Fibroblast of skin of scalp (primary cell): ENCODE data around the gene SPO11. TPM values are rescaled to one million over a fixed set of nuclear protein-coding genes. Genes with fewer than 3 reads are reported as not detected.
A peak's percentile ranks its signal among the peaks of the same experiment; 100 is the strongest.

Source experiments
- DNase-seq: peaks from one replicate; pipeline ENCODE4 v3.0.0-alpha.2; 2013
- polyA plus RNA-seq, 2 experiments: library from polyadenylated mRNA; unstranded; fragments of 120-200 nt; gene quantifications; one replicate each; pipeline ENCODE4 v1.2.1, GENCODE V29; 2013; ENCODE audit not compliant: insufficient read length in 2 of 2

Gene SPO11, protein sequence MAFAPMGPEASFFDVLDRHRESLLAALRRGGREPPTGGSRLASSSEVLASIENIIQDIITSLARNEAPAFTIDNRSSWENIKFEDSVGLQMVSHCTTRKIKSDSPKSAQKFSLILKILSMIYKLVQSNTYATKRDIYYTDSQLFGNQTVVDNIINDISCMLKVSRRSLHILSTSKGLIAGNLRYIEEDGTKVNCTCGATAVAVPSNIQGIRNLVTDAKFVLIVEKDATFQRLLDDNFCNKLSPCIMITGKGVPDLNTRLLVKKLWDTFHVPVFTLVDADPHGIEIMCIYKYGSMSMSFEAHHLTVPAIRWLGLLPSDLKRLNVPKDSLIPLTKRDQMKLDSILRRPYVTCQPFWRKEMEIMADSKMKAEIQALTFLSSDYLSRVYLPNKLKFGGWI
- polyA plus RNA-seq (2013, experiment 1 of 2; ENCODE audit: insufficient read length): not detected
- not detected for polyA plus RNA-seq (2013, experiment 2 of 2; ENCODE audit: insufficient read length)

DNA sequence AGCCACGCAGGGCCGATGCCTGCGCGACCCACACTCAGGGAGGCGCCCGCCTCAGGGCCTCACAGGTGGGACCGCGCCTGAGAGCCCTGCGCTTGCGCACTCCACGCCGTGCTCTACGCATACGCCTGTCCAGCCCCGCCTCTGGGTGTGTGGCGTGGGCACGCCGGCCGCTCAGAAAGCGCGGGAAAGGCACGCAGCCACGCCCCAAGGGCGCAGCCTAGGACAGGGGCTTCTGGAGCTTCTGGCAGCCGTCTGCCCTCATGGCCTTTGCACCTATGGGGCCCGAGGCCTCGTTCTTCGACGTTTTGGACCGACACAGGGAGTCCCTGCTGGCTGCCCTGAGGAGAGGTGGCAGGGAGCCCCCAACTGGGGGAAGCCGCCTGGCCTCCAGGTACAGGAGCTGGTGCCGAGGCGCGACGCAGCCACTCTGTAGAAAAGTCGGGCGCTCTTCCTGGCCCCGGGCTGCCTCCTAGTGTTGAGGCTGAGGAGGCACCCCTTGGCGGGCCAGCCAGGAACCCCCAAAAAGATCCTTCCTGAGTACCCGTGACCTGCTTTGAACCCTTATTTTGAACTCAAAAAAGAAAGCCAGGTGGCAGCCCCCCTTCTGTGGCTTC, at the start of gene SPO11:
Gene SPO11, plus strand, starts transcription at position 196 of the 614 bp plus-strand sequence. Its CDS starts 65 bp downstream, at position 261.
- no peak for DNase-seq

DNA sequence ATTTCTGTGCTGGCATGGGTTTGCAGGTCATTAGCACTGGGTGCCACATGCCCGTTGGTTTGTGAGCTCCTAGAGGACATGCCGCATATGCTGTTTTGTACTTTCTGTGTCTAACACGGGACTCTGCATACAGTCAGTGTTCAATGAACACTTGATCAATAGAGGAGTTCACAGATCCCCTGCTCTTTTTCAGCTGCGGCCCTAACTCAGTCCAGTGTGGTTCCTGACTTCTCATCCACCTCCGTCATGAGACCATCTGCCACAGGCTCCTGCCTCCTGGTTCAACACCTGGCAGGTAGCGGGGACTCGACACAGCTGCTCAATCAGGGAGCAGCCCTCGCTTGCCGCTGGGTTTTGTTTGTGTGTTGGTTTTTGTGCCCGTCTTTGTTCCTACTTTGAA, 49.4 kb upstream of the SPO11 start:
- DNase-seq: no peak

DNA sequence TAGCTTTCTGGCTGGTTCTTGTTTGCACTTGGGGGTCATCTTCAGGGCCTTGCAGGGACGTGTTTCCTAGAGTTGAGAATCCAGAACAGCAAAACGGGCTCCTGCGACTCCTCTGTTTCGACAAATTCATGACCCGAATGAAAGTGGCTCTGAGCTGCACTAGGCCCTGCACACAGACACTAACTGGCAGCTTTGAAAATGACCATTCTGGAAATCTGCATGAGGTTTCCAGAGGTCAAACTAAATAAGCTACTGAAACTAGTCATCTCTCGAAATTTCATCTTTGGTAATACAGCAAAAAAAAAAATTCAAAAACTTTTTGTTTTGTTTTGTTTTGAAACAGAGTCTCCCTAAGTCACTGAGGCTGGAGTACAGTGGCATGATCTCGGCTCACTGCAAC, 47.7 kb upstream of the SPO11 start:
- DNase-seq: no peak

DNA sequence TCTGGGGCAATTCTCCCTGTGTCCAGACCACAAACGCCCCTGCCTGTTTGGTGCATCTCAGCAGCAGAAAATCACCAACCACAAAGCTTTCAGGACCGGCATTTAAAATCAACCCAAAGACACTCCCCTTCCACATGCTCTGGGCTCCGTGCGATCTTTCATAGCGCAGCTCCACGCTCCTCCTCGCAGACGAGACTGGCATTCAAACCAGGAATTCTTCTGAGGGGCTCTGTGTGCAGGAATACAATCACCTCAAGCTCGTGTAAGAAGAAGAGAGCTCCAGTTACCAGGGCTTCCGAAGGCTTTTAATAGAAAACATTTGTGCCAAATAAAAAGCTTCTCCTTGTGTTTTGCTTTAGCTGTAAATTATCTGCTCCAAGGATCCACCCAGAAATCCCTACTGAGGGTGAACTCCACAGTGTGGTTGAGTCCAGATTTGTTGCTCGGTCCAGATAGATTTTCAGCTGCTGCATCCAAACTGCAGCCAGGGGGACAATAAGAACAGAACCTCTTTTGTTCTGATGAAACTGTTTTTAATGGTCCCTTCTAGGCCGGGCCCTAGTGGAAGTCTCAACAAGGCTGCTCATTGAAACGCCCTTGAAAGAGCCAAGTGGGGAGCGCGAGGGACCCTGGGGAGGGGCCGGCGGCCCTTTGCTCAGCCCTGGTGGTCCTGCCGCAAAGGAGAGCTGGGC, 46.8 kb upstream of the SPO11 start:
- no peak for DNase-seq

DNA sequence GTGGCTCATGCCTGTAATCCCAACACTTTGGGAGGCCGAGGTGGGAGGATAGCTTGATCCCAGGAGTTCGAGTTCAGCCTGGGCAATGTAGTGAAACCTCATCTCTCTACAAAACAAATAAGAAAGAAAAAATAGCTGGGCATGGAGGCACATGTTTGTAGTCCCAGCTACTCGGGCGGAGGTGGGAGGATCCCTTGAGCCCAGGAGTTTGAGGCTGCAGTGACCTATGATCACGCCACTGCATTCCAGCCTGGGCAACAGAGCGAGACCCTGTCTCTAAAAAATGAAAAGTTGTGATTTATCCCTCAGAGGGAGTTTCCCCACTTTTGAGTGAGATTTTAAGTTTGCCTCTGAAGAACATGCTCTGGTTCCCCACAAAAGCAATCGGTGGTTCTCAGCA, 45.7 kb upstream of the SPO11 start:
- DNase-seq: no peak

DNA sequence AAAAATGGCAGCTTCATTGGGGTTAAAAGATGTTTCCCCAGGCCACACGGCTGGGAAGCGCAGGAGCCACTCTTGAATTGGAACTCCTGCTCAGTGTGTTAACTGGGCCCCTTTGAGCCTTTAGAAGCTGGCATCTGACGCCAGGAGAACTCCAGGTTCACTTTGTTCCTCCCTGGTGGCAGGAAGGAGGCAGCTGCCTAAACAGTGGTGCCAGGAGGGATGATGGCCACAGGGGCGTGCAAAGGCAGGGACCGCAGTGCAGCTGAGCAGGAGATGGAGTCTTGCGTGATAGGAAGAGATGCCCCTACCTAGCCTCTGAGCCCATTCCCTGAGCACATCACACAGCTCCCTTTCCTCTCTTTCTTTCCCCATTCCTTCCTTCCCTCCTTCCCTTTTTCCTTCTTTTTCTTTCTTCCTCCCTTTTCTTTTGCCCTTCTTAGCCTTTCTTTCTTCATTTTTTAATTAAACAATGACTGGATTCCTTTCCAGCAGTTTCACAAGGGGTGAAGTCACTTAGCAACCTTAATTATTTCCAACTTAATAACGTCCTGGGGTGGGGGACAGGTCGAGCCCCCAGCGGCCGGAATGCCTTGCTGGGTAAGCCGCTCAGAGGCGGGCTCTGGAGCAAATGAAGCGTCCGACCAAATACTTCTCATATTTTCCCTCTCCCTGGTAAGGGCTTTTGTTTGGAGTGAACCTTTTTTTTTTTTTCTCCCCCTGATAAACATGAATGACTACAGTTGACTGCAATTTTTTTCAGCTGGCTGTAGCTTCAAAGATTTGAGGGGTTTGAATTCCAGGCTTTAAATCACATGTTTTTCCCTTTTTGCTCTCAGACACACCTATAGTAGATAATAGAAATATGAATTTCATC, 42.4 kb upstream of the SPO11 start:
- DNase-seq: peak; percentile 15

DNA sequence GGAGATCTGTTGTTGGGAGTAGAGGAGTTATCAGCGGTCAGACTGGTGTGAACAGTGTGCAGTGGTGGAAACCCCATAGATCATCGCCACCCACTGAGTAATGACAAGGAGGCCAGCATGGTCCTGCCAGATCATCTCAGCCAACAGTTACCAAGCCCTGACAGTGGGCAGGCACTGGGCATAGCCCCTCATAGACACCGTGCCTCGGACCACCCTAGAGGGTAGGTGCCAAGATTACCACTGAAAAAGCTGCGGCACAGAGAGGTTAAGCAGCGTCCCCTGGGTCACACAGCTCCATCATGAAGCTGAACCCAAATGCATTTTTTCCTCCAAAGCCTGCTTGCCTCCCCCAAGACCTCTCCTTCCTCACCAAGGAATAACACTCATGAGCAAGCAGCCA, 41.7 kb upstream of the SPO11 start:
- DNase-seq: no peak

DNA sequence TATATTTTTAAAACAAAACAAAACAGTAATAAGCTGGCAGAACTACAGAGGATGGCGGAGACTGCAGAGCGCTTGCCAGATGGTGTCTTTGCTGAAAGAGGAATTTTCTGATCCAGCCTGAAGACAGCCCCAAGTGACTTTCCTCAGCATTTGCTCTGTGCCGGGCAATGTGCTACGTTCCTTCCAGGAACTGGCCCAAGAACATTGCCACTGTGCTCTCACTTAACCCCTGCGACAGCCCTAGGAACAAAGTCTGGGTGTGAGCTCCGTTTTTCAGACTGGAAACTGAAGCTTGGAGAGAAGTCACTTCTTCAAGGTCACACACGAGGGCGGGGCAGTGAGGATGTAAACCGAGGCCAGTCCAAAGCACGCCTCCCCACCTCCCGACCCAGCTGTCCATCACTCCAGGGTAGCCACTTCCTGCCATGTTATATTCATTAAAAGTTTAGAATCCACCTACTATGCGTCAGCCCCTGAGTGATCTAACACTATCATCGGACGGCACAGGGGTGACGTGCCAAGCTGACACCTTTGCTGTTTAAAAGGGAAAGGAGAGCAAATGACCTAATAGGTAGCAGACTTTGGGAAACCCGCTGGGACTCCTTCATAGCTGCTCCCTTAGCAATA, 40.8 kb upstream of the SPO11 start:
- no peak for DNase-seq

DNA sequence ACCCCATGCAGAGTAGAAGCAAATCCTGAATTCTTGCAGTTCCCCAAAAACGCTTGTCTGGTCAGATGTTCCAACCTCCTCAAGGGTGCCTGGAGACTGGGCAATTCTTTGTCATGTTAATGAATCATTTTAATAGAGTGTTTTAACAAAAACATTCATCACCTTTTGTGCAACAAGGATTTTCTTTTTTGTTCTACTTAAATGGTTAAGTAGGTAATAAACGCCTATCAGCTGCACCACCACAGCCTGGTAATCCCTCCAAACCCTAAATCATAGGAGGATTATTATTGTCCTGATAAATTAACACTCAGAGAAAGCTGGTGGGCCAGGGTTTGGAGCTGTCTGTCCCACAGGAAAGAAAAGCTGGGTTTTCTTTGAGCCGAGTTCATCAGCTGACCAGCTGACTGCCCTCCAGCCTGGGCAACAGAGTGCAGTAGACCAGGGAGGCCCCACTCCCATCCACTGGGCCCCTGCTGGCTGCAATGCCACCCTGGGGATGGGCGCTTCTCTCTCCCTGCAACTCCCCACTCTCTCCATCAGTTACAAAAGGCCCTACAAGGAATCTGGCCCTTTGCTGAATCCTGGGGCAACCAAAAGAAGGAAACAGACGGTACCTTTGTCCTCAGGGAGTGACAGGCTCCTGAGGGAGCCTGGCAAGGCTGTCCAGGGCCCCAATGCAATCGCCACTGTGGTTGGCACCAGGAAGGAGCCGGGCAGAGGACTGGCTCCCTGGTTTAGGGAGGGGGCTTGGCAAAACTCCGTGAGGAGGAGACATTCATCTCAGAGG, 40.0 kb upstream of the SPO11 start:
- no peak for DNase-seq

DNA sequence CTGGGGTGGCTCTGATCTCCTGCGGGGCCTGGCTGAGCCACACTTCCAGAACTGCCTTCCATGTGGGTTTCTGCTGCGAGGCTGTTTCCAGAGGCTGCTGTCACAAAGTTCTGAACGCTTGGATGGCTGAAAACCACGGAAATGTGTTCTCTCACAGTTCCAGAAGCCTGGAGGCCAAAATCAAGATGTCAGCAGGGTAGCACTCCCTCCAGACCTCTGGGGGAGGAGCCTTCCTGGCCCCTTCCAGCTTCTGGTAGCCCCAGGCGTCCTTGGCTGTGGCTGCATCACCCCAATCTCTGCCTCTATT, 39.5 kb upstream of the SPO11 start:
- DNase-seq: no peak

DNA sequence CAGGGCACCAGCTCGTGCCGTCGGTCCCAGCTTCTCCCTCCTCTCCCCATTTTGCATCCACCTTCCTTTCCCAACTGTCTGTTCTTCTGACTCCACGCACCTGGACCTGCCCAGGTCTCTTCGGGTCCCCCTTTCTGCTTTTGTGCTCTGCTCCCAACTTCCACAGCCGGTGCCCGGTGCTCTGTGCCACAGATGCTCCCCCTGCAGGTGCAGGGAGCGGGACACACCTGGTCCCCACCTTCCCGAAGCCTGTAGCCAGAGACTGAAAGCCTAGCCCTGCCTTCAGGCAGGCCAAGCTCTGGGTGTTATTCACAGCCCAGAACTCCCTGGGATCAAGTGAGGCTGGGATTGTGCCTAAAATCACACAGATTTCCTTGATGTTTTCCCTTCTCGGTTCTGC, 38.6 kb upstream of the SPO11 start:
- no peak for DNase-seq

DNA sequence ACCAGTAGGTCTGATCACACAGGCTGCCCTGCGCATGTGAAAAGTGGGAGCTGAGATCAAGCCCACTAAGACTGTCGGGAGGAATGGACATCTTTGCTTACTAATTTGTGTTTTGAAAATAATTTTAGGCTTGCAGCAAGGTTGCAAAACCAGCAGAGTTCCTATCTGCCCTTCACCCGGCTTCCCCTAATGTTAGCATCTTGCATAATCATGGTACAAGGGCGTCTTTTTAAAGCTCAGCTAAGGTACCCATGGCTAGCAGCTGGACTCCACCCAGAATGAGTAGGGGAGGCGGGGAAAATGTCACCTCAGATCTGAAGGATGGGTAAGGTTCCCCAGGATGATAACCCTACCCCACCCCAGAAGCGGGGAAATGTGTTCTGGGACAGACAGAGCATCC, 37.9 kb upstream of the SPO11 start:
- no peak for DNase-seq

DNA sequence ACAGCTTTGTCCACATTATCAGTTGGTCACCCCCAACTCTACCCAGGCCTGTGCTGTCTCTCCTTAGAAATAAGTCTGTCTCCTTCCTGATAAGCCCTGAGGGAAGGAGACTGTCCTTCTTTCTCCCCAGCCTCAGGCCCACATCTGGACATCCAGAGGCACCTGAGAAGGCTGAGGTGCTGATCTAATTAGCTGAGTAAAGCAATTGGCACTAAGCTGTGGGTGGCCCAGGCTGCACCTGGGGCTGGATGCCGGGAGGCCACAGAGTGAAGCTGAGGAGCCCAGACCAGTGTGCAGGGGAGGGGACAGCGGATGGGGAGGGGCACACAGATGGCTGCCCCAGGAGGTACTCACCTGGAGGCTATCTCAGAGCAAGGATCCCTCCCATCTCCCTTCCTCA, 37.0 kb upstream of the SPO11 start:
- no peak for DNase-seq

DNA sequence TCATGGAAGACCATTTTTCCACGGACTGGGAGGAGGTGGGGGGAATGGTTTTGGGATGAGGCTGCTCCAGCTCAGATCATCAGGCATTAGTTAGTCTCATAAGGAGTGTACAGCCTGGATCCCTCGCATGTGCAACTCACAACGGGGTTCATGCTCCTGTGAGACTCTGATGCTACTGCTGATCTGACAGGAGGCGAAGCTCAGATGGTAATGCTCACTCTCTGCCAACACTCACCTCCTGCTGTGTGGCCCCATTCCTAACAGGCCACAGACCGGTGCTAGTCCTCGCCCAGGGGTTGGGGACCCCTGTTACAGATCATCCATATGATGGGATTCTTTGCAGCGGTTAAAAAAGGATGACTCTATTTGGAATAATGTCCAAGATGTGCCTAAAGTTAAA, 35.6 kb upstream of the SPO11 start:
- no peak for DNase-seq

DNA sequence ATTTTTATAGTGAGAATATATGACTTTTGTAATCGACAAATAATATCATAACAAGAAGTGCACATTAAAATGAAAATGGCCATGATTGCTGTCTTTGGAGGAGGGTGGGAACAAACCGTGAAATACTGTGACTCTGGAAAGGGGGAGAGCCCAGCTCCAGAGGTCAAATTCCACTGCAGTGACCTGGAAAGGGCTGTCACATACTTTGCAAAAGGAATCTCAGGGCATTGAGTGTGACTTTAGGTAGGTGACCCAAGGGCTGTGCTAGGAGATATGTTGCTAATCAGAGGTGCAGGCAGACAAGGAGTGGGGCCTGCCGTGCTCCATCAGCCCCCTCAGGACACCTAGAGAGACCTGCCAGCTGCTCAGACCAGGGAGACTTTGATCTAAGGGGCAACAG, 35.1 kb upstream of the SPO11 start:
- no peak for DNase-seq

DNA sequence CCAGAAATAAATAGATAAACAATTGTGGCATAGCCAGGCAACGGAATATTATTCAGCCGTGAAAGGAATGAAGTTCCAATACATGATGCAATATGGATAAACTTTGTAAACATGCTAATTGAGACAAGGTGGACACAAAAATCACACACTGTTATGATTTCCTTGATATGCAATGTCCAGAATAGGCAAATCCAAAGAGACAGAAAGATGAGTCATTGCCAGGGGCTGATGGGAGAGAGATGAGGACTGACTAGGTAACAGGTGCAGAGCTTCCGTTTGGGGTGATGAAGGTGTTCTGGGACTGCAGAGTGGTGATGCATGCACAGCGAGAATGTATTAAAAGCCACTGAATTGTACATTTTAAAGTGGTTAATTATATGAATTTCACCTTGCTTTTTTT, 31.1 kb upstream of the SPO11 start:
- no peak for DNase-seq

DNA sequence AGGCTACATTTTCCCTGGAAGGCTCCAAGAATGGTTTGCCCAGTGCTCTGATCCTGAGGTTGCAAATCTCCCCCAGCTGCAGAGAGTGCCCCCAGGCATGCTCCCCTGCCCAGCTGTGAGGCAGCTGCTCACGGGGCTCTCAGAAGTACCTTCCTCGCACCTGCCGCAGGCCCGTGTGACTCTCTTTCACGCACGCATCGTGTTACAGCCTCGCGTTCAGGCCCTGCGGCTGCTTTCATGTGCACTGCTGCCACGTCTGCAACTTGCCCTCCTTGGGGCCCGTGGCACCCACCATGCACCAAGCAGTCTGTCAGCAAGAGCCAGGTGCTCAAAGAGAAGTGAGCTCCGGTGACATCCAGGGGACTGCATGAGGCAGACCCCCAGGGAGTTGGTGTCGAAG, 28.6 kb upstream of the SPO11 start:
- DNase-seq: no peak

DNA sequence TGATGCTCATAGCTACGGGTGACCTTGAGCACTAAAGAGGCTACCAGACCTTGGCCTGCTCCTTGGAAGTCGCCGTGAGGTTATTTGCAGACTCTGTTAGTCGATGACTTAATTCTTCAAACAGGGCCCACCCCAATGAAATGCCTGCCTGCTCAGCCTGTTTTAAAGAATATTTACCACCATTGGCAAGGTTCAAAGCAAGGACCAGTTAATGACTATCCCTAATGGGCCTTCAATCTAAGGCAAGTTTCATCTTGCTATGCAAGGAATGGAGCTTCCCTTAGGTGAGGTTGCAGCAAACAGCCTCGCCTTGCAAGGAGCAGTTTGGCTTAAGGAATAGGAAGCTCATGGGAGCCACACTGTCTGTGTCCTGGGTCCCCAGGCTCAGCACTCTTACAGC, 22.9 kb upstream of the SPO11 start:
- no peak for DNase-seq

DNA sequence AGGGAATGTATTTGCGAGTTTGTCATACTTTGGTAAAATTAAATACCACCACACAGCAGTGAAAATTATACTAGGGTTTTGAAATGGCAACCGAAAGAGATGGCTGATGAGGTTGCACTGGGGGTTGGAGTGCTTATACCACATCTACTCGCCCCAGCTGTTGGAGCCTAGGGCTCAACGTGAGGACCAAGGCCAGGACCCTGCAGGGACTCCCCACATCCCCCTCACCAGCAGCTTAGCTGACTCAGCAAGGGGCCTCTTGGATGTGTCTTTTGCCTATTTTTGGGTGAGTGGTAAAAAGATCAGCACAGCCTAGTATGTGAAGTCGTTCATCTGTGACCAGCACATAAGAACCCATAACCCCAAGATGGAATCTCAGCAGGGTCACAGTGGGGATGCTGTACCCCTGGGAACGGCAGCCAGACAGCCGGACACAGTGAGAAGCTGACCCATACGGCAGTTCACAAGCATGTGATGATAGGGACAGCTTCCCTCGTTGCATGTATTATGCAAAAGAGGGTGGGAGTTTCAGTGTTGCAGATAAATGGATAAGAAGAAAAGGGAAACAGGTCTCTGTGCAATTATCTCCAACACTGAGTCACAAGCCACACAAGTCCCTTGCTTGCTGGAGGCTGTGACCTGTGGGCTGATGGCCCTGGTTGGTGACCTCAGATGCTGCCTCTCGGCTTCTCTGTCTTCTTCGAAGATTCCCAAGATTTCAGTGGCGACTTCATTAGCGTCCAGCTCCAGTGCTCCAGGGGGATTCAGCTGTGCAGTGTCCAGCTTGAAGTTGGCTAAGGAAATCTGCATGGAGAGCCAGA, 20.9 kb upstream of the SPO11 start:
- DNase-seq: peak; percentile 4

DNA sequence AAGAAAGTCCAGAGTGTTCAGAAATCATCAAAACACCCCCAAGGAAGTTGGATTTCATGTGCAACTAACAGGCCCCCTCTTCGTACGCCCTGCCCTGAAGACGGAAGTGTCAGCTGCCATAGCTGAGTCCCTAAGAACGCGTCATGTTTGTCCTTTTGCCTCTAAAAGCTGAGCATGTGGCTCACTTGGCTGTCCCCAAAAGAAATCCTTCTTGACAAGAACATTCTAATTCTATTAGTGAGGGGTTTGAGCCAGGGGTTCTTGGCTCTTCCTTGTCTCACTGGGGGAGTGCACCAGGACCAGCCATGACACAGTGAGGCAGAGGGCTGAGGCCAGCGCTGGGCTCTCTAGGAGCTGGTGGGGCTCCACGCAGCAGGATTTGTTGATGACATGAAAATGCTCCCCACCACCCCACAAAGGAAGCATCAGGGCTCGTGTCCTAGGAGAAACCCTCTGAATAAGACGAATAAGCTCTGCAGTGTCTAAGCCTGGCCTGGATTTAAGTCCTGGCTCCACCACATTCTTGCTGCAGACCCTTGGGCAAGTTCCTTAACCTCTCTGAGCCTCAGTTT, 20.0 kb upstream of the SPO11 start:
- no peak for DNase-seq
